Measurements from ENCODE around the gene NFYC.

NFYC gene

GRCh38 chr1:40774266-40774998, 82.9 kb downstream of the NFYC start:
- Histone ChIP-seq H3K27me3 (ENCODE audit: insufficient read depth, low read length) (no peaks in the 10 kb centered on the region), H3K36me3 (ENCODE audit: insufficient read depth, low read length) (peaks cover 22% of the 10 kb centered on the region), H3K9me3 (ENCODE audit: insufficient read depth, low read depth, low read length) (peaks cover 7% of the 10 kb centered on the region; the same call in 1 of the 2 replicates), H3K4me1 (ENCODE audit: insufficient read depth, low read length) (peaks cover 9% of the 10 kb centered on the region; the same call in 1 of the 2 replicates), H3K4me3 (ENCODE audit: low read length) (no peak overlapping the region), H3K9ac (ENCODE audit: low read depth, low read length) (no peak overlapping the region), H3K27ac (ENCODE audit: low read depth, low read length) (no peak overlapping the region)
- WGBS, result 47% methylated on average over 3 of the region's 3 CpGs

DNA sequence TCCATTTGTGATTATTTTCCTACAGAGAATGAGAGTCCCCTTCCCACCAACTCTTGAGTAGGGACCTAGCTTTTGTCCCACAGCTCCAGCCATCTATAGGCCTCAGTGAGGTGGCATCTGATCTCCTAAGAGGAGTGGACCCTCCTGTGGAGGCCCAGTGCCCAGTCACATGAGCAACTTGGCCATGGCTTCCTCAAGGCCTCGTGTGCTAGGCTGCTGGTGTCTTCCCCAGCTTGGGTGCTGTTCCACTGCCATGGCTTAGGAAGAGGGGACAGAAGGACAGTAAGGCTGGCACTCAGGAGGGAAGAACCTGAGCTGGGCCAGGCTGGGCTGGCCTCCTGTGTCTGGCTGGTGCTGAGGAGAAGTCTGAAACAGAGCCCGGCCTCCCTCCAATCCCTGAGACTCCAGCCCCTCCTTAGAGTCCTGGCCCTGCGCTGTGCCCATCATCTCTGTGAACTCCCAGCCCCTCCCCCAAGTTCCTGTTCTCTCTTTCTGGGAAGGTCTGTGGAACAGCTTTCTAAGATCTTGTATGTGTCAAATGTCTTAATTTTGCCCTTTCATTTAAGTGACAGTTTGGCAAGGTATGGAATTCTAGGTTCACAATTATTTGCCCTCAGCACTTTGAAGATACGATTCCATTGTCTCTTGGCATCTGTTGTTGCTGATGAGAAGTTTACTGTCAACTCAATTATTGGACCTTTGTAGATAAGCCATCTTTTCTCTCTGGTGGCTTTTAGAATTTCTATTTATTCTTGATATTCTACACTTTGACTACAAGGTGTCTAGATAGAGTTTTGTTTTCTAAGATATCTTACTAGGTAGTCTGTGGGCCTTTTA, 85.0 kb downstream of the NFYC start:
- peaks cover 9% of the 10 kb centered on the region; the same call in 1 of the 2 replicates for H3K4me1 ChIP-seq (ENCODE audit: insufficient read depth, low read length)
- peaks cover 7% of the 10 kb centered on the region; the same call in 1 of the 2 replicates for H3K9me3 ChIP-seq (ENCODE audit: insufficient read depth, low read depth, low read length)
- WGBS, result 93% methylated on average over 4 of the region's 4 CpGs
- H3K27me3 ChIP-seq (ENCODE audit: insufficient read depth, low read length), result peaks cover 2% of the 10 kb centered on the region
- no peak overlapping the region for H3K4me3 ChIP-seq (ENCODE audit: low read length)
- H3K27ac ChIP-seq (ENCODE audit: low read depth, low read length), result no peak overlapping the region
- no peak overlapping the region for H3K9ac ChIP-seq (ENCODE audit: low read depth, low read length)
- 0 out of 2 replicates have a peak, but pooled peaks cover 2% of the 10 kb centered on the region for H3K36me3 ChIP-seq (ENCODE audit: insufficient read depth, low read length)

GRCh38 chr1:40777224-40777970, 85.9 kb downstream of the NFYC start:
- Histone ChIP-seq H3K27me3 (ENCODE audit: insufficient read depth, low read length) (peaks cover 12% of the 10 kb centered on the region), H3K27ac (ENCODE audit: low read depth, low read length) (no peak overlapping the region), H3K4me1 (ENCODE audit: insufficient read depth, low read length) (peaks cover 9% of the 10 kb centered on the region; the same call in 1 of the 2 replicates), H3K4me3 (ENCODE audit: low read length) (no peak overlapping the region), H3K9me3 (ENCODE audit: insufficient read depth, low read depth, low read length) (peaks cover 7% of the 10 kb centered on the region; the same call in 1 of the 2 replicates), H3K9ac (ENCODE audit: low read depth, low read length) (no peak overlapping the region), H3K36me3 (ENCODE audit: insufficient read depth, low read length) (no peaks in the 10 kb centered on the region)
- 95% methylated on average over 1 of the region's 2 CpGs for WGBS

GRCh38 chr1:40780678-40781607, 89.4 kb downstream of the NFYC start:
- Histone ChIP-seq H3K9me3 (ENCODE audit: insufficient read depth, low read depth, low read length) (peaks cover 7% of the 10 kb centered on the region; the same call in 1 of the 2 replicates), H3K4me1 (ENCODE audit: insufficient read depth, low read length) (peaks cover 9% of the 10 kb centered on the region), H3K27me3 (ENCODE audit: insufficient read depth, low read length) (peaks cover 37% of the 10 kb centered on the region), H3K27ac (ENCODE audit: low read depth, low read length) (no peak overlapping the region), H3K4me3 (ENCODE audit: low read length) (no peak overlapping the region), H3K36me3 (ENCODE audit: insufficient read depth, low read length) (no peaks in the 10 kb centered on the region), H3K9ac (ENCODE audit: low read depth, low read length) (no peak overlapping the region)
- 82% methylated on average over 11 of the region's 11 CpGs for WGBS

DNA sequence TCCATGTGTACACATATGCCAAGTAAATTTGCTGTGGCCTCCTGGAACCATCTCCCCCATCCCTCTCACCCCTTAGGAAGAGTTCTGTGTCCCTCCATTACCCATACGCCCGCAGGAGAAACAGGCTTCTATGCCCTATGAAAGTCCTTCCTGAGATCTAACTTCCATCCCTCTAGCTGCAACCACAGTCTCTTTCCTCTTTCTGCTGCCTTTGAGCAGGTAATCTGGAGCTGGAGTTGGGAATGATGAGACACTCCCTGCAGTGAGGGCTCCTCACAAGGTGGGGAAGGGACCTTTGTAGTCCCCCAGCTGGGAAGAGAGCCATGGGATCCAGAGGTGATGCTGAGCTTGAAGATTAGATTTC, 90.1 kb downstream of the NFYC start:
- Histone ChIP-seq H3K27ac (ENCODE audit: low read depth, low read length) (no peak overlapping the region), H3K4me3 (ENCODE audit: low read length) (no peak overlapping the region), H3K9me3 (ENCODE audit: insufficient read depth, low read depth, low read length) (peaks cover 7% of the 10 kb centered on the region; the same call in 1 of the 2 replicates), H3K9ac (ENCODE audit: low read depth, low read length) (no peak overlapping the region), H3K36me3 (ENCODE audit: insufficient read depth, low read length) (no peaks in the 10 kb centered on the region), H3K27me3 (ENCODE audit: insufficient read depth, low read length) (peaks cover 37% of the 10 kb centered on the region), H3K4me1 (ENCODE audit: insufficient read depth, low read length) (peaks cover 9% of the 10 kb centered on the region)
- WGBS, result 90% methylated on average over 2 of the region's 2 CpGs

GRCh38 chr1:40782371-40782956, 91.0 kb downstream of the NFYC start:
- Histone ChIP-seq H3K9ac (ENCODE audit: low read depth, low read length) (no peak overlapping the region), H3K27me3 (ENCODE audit: insufficient read depth, low read length) (peaks cover 37% of the 10 kb centered on the region), H3K9me3 (ENCODE audit: insufficient read depth, low read depth, low read length) (no peaks in the 10 kb centered on the region), H3K36me3 (ENCODE audit: insufficient read depth, low read length) (no peaks in the 10 kb centered on the region), H3K4me3 (ENCODE audit: low read length) (peak overlapping the region; percentile 59), H3K4me1 (ENCODE audit: insufficient read depth, low read length) (peaks cover 9% of the 10 kb centered on the region), H3K27ac (ENCODE audit: low read depth, low read length) (no peak overlapping the region)
- 2% methylated on average over 19 of the region's 20 CpGs for WGBS

DNA sequence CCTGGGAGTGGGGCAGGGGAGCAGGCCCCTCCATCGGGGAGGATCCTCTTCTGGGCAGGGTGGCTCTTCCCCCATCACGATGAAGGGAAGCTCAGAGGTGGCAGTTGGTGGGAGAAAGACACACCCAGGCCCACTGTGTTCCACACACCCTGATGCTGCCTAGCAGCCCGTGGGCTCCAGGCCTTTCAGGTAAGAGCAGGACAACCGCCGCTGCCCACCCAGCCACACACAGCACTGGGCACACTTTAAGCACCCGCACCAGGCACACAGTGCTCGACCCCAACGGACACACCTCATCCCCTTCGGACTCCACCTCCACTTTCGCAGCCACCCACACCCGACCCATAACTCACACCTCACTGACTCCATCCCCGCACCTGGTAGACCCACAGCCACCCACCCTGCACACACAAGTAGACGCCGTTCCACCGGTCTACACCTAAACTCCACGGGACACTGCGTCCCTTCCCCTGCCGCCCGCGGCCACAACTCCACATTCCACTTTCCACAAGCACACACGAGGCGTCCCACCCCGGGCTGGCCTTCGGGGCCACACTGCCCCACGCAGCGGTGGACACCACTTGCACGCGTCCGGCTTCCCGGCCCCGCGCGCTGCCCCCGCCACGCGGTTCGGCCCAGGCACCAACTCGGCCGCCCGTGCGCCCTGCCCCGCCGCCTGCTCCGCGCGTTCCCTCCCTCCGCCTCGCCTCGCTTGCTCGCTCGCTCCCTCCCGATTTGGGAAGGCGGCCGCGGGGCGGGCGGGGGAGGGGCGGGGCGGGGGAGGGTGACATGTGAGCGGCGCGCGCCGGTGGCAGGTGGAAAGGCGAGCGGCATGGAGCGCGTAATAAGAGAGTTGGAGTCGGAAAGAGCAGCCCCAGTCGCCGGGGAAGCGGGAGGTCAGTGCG, 91.7 kb downstream of the NFYC start, which contains the start of gene KCNQ4:
KCNQ4 (plus strand) TSS at position 787 of the 905 bp plus-strand sequence. CDS start 307 bp downstream, outside the sequence.
- no peak within 1 kb of the TSS for H3K27ac ChIP-seq (ENCODE audit: low read depth, low read length)
- H3K9me3 ChIP-seq (ENCODE audit: insufficient read depth, low read depth, low read length), result no peaks in the 10 kb centered on the region
- H3K27me3 ChIP-seq (ENCODE audit: insufficient read depth, low read length), result peaks cover 37% of the 10 kb centered on the region
- 2% methylated on average over 58 of the region's 73 CpGs for WGBS
- H3K4me3 ChIP-seq (ENCODE audit: low read length), result peak within 1 kb of the TSS; percentile 59
- H3K36me3 ChIP-seq (ENCODE audit: insufficient read depth, low read length), result no peaks in the 10 kb centered on the region
- H3K4me1 ChIP-seq (ENCODE audit: insufficient read depth, low read length), result peaks cover 9% of the 10 kb centered on the region
- peak within 1 kb of the TSS; percentile 37; the same call in 1 of the 2 replicates for H3K9ac ChIP-seq (ENCODE audit: low read depth, low read length)

- H3K27me3 ChIP-seq (ENCODE audit: insufficient read depth, low read length), result peaks cover 37% of the 10 kb centered on the region
- no peak overlapping the region for H3K27ac ChIP-seq (ENCODE audit: low read depth, low read length)
- 6% methylated on average over 63 of the region's 63 CpGs for WGBS
- H3K9ac ChIP-seq (ENCODE audit: low read depth, low read length), result no peak overlapping the region
- H3K4me1 ChIP-seq (ENCODE audit: insufficient read depth, low read length), result peaks cover 9% of the 10 kb centered on the region
- H3K4me3 ChIP-seq (ENCODE audit: low read length), result peak overlapping the region; percentile 56
- no peaks in the 10 kb centered on the region for H3K36me3 ChIP-seq (ENCODE audit: insufficient read depth, low read length)
- no peaks in the 10 kb centered on the region for H3K9me3 ChIP-seq (ENCODE audit: insufficient read depth, low read depth, low read length)
These were observed 92.8 kb downstream of the NFYC start for GRCh38 chr1:40784141-40784770.

- no peak overlapping the region for H3K9ac ChIP-seq (ENCODE audit: low read depth, low read length)
- WGBS, result 76% methylated on average over 10 of the region's 10 CpGs
- no peaks in the 10 kb centered on the region for H3K9me3 ChIP-seq (ENCODE audit: insufficient read depth, low read depth, low read length)
These were observed 93.3 kb downstream of the NFYC start for GRCh38 chr1:40784771-40785151.

More at GRCh38 chr1:40784771-40785151, 93.3 kb downstream of the NFYC start:
- peaks cover 37% of the 10 kb centered on the region for H3K27me3 ChIP-seq (ENCODE audit: insufficient read depth, low read length)
- H3K4me3 ChIP-seq (ENCODE audit: low read length), result peak overlapping the region; percentile 56; the same call in 1 of the 2 replicates
- peaks cover 9% of the 10 kb centered on the region for H3K4me1 ChIP-seq (ENCODE audit: insufficient read depth, low read length)
- no peaks in the 10 kb centered on the region for H3K36me3 ChIP-seq (ENCODE audit: insufficient read depth, low read length)
- no peak overlapping the region for H3K27ac ChIP-seq (ENCODE audit: low read depth, low read length)

Data from HUES64 (cell line).